Inflammatory macrophage treated with lipopolysaccharide for 4 hours (primary cell): Measurements from ENCODE around the gene C18orf63.
"Not testable (repeated sequence)": the region's sequence is repeated elsewhere in the genome, so short reads cannot be mapped to it uniquely, and the experiment has no call there.

Experiments
- DNase-seq: peaks from one replicate; pipeline ENCODE4 v3.0.0-alpha.2; 2020

Gene C18orf63

GRCh38 chr18:74315464-74316256 is at the start of gene C18orf63:
C18orf63 (plus strand) TSS chr18:74315839; CDS start chr18:74317866, 2,027 bp downstream.
- DNase-seq, result no peak

- DNase-seq, result no peak
Measured at GRCh38 chr18:74266161-74266560, 49.5 kb upstream of the C18orf63 start.

GRCh38 chr18:74268175-74268574 is 47.5 kb upstream of the C18orf63 start:
- DNase-seq, result no peak

- DNase-seq, result no peak
Measured at GRCh38 chr18:74268933-74269620, 46.6 kb upstream of the C18orf63 start.

GRCh38 chr18:74271635-74272034 is 44.0 kb upstream of the C18orf63 start:
- no peak for DNase-seq

- DNase-seq, result no peak
Measured at GRCh38 chr18:74273394-74273793, 42.2 kb upstream of the C18orf63 start.

GRCh38 chr18:74274700-74275099 is 40.9 kb upstream of the C18orf63 start:
- DNase-seq, result no peak

GRCh38 chr18:74275736-74276135 is 39.9 kb upstream of the C18orf63 start:
- DNase-seq, result no peak

- no peak for DNase-seq
Measured at GRCh38 chr18:74276609-74277008, 39.0 kb upstream of the C18orf63 start.

GRCh38 chr18:74277296-74277695 is 38.3 kb upstream of the C18orf63 start:
- no peak for DNase-seq

- DNase-seq, result no peak
Measured at GRCh38 chr18:74278058-74278457, 37.6 kb upstream of the C18orf63 start.

GRCh38 chr18:74278983-74279382 is 36.7 kb upstream of the C18orf63 start:
- DNase-seq, result no peak

- no peak for DNase-seq
Measured at GRCh38 chr18:74281011-74281979, 34.3 kb upstream of the C18orf63 start.

GRCh38 chr18:74281980-74282754 is 33.5 kb upstream of the C18orf63 start:
- DNase-seq, result peak; percentile 48

- no peak for DNase-seq
Measured at GRCh38 chr18:74282755-74283554, 32.7 kb upstream of the C18orf63 start.

GRCh38 chr18:74283646-74284045 is 32.0 kb upstream of the C18orf63 start:
- no peak for DNase-seq

GRCh38 chr18:74284191-74284979 is 31.3 kb upstream of the C18orf63 start:
- DNase-seq, result no peak

GRCh38 chr18:74284980-74285355 is 30.7 kb upstream of the C18orf63 start:
- DNase-seq, result peak; percentile 15

GRCh38 chr18:74285583-74285982 is 30.1 kb upstream of the C18orf63 start:
- DNase-seq, result not testable (repeated sequence)

- DNase-seq, result no peak
Measured at GRCh38 chr18:74286106-74286855, 29.4 kb upstream of the C18orf63 start.
